Measurements from ENCODE around the gene SLC22A17.

The SLC22A17 gene

GRCh38 chr14:23399136-23399535, 46.4 kb upstream of the SLC22A17 start:
- H3K9me3 ChIP-seq (ENCODE audit: control insufficient read depth, low read length), result no peaks in the 10 kb centered on the region
- no peak overlapping the region for H3K4me2 ChIP-seq (ENCODE audit: low read length, poor library complexity, severe bottlenecking)
- DNase-seq, result no peak
- H3K4ac ChIP-seq (ENCODE audit: low read depth in 1 of 2, low read length in 2 of 2), result no peak overlapping the region
- no peak overlapping the region for H3K4me3 ChIP-seq (ENCODE audit: insufficient read depth in 1 of 2, low read depth in 1 of 2, low read length in 2 of 2)
- no peak overlapping the region for H4K91ac ChIP-seq (ENCODE audit: low read length)
- no peaks in the 10 kb centered on the region for H3K79me1 ChIP-seq (replicated peaks; ENCODE audit: low read length, poor library complexity, severe bottlenecking)
- H4K8ac ChIP-seq (ENCODE audit: low read length), result no peak overlapping the region
- no peak overlapping the region for H2BK15ac ChIP-seq (ENCODE audit: low read depth, poor library complexity, severe bottlenecking)
- no peak overlapping the region for H2AK5ac ChIP-seq (ENCODE audit: low read length, severe bottlenecking)
- H3K27ac ChIP-seq (ENCODE audit: low read length, poor library complexity, severe bottlenecking), result no peak overlapping the region
- H3K14ac ChIP-seq (ENCODE audit: low read length in 2 of 2), result no peak overlapping the region
- H3K4me1 ChIP-seq (ENCODE audit: control insufficient read depth, insufficient read depth, low read depth, low read length), result no peaks in the 10 kb centered on the region
- no peak overlapping the region for H2BK120ac ChIP-seq (ENCODE audit: low read depth, low read length)
- no peak overlapping the region for H3K23ac ChIP-seq (ENCODE audit: low read length in 2 of 2)
- H2BK5ac ChIP-seq (ENCODE audit: low read depth, low read length, poor library complexity, severe bottlenecking), result no peak overlapping the region
- no peak overlapping the region for H3K9ac ChIP-seq (ENCODE audit: low read length)
- no peak overlapping the region for H3K18ac ChIP-seq (ENCODE audit: low read depth in 1 of 2, low read length in 2 of 2)
- 93% methylated on average over 2 of the region's 3 CpGs for WGBS
- no peak overlapping the region for H2AFZ ChIP-seq (ENCODE audit: low read depth, low read length)
- no peaks in the 10 kb centered on the region for H3K36me3 ChIP-seq (ENCODE audit: control insufficient read depth in 1 of 2, insufficient read depth in 2 of 2, low read depth in 1 of 2, low read length in 2 of 2)
- peaks cover 22 to 46% of the 10 kb centered on the region in 2 experiments for H3K27me3 ChIP-seq (ENCODE audit: control insufficient read depth in 1 of 2, insufficient read depth in 1 of 2, low read length in 2 of 2)
- H2BK12ac ChIP-seq (ENCODE audit: low read length in 2 of 2), result no peak overlapping the region

GRCh38 chr14:23398348-23398747, 45.7 kb upstream of the SLC22A17 start:
- Histone ChIP-seq H3K4me2 (ENCODE audit: low read length, poor library complexity, severe bottlenecking) (no peak overlapping the region), H2AK5ac (ENCODE audit: low read length, severe bottlenecking) (no peak overlapping the region), H2AFZ (ENCODE audit: low read depth, low read length) (no peak overlapping the region)

GRCh38 chr14:23396781-23397407, 44.2 kb upstream of the SLC22A17 start:
- H3K9ac ChIP-seq (ENCODE audit: low read length), result no peak overlapping the region
- no peak for DNase-seq
- no peak overlapping the region for H3K18ac ChIP-seq (ENCODE audit: low read depth in 1 of 2, low read length in 2 of 2)
- no peaks in the 10 kb centered on the region for H3K36me3 ChIP-seq (ENCODE audit: control insufficient read depth in 1 of 2, insufficient read depth in 2 of 2, low read depth in 1 of 2, low read length in 2 of 2)
- H2AK5ac ChIP-seq (ENCODE audit: low read length, severe bottlenecking), result no peak overlapping the region
- no peak overlapping the region for H3K4ac ChIP-seq (ENCODE audit: low read depth in 1 of 2, low read length in 2 of 2)
- no peak overlapping the region for H3K14ac ChIP-seq (ENCODE audit: low read length in 2 of 2)
- H2BK15ac ChIP-seq (ENCODE audit: low read depth, poor library complexity, severe bottlenecking), result no peak overlapping the region
- H3K4me2 ChIP-seq (ENCODE audit: low read length, poor library complexity, severe bottlenecking), result no peak overlapping the region
- H3K27ac ChIP-seq (ENCODE audit: low read length, poor library complexity, severe bottlenecking), result no peak overlapping the region
- no peaks in the 10 kb centered on the region for H3K9me3 ChIP-seq (ENCODE audit: control insufficient read depth, low read length)
- no peak overlapping the region for H4K8ac ChIP-seq (ENCODE audit: low read length)
- no peak overlapping the region for H2BK5ac ChIP-seq (ENCODE audit: low read depth, low read length, poor library complexity, severe bottlenecking)
- no peak overlapping the region for H2BK12ac ChIP-seq (ENCODE audit: low read length in 2 of 2)
- no peak overlapping the region for H2AFZ ChIP-seq (ENCODE audit: low read depth, low read length)
- 93% methylated on average over 10 of the region's 10 CpGs for WGBS
- H3K4me3 ChIP-seq (ENCODE audit: insufficient read depth in 1 of 2, low read depth in 1 of 2, low read length in 2 of 2), result no peak overlapping the region
- no peak overlapping the region for H2BK120ac ChIP-seq (ENCODE audit: low read depth, low read length)
- H4K91ac ChIP-seq (ENCODE audit: low read length), result no peak overlapping the region
- H3K79me1 ChIP-seq (replicated peaks; ENCODE audit: low read length, poor library complexity, severe bottlenecking), result no peaks in the 10 kb centered on the region
- no peaks in the 10 kb centered on the region for H3K4me1 ChIP-seq (ENCODE audit: control insufficient read depth, insufficient read depth, low read depth, low read length)
- no peak overlapping the region for H3K23ac ChIP-seq (ENCODE audit: low read length in 2 of 2)
- H3K27me3 ChIP-seq (ENCODE audit: control insufficient read depth in 1 of 2, insufficient read depth in 1 of 2, low read length in 2 of 2), result peaks cover 26 to 46% of the 10 kb centered on the region in 2 experiments

More at GRCh38 chr14:23398348-23398747, 45.7 kb upstream of the SLC22A17 start:
- no peak overlapping the region for H3K4me3 ChIP-seq (ENCODE audit: insufficient read depth in 1 of 2, low read depth in 1 of 2, low read length in 2 of 2)
- WGBS, result 84% methylated on average over 4 of the region's 4 CpGs
- no peak overlapping the region for H4K91ac ChIP-seq (ENCODE audit: low read length)
- no peak overlapping the region for H3K23ac ChIP-seq (ENCODE audit: low read length in 2 of 2)
- no peaks in the 10 kb centered on the region for H3K4me1 ChIP-seq (ENCODE audit: control insufficient read depth, insufficient read depth, low read depth, low read length)
- no peak overlapping the region for H3K18ac ChIP-seq (ENCODE audit: low read depth in 1 of 2, low read length in 2 of 2)
- H2BK15ac ChIP-seq (ENCODE audit: low read depth, poor library complexity, severe bottlenecking), result no peak overlapping the region
- H3K27me3 ChIP-seq (ENCODE audit: control insufficient read depth in 1 of 2, insufficient read depth in 1 of 2, low read length in 2 of 2), result peaks cover 19 to 44% of the 10 kb centered on the region in 2 experiments
- DNase-seq, result no peak
- no peaks in the 10 kb centered on the region for H3K79me1 ChIP-seq (replicated peaks; ENCODE audit: low read length, poor library complexity, severe bottlenecking)
- H4K8ac ChIP-seq (ENCODE audit: low read length), result no peak overlapping the region
- H3K9ac ChIP-seq (ENCODE audit: low read length), result no peak overlapping the region
- H2BK120ac ChIP-seq (ENCODE audit: low read depth, low read length), result no peak overlapping the region
- H3K36me3 ChIP-seq (ENCODE audit: control insufficient read depth in 1 of 2, insufficient read depth in 2 of 2, low read depth in 1 of 2, low read length in 2 of 2), result no peaks in the 10 kb centered on the region
- no peak overlapping the region for H2BK12ac ChIP-seq (ENCODE audit: low read length in 2 of 2)
- no peak overlapping the region for H3K27ac ChIP-seq (ENCODE audit: low read length, poor library complexity, severe bottlenecking)
- no peak overlapping the region for H2BK5ac ChIP-seq (ENCODE audit: low read depth, low read length, poor library complexity, severe bottlenecking)
- no peak overlapping the region for H3K4ac ChIP-seq (ENCODE audit: low read depth in 1 of 2, low read length in 2 of 2)
- no peak overlapping the region for H3K14ac ChIP-seq (ENCODE audit: low read length in 2 of 2)
- H3K9me3 ChIP-seq (ENCODE audit: control insufficient read depth, low read length), result no peaks in the 10 kb centered on the region

GRCh38 chr14:23396126-23396525, 43.4 kb upstream of the SLC22A17 start:
- Histone ChIP-seq H3K4me2 (ENCODE audit: low read length, poor library complexity, severe bottlenecking) (no peak overlapping the region), H4K8ac (ENCODE audit: low read length) (no peak overlapping the region), H2BK5ac (ENCODE audit: low read depth, low read length, poor library complexity, severe bottlenecking) (no peak overlapping the region), H3K4me1 (ENCODE audit: control insufficient read depth, insufficient read depth, low read depth, low read length) (no peaks in the 10 kb centered on the region), H3K9me3 (ENCODE audit: control insufficient read depth, low read length) (no peaks in the 10 kb centered on the region), H2AK5ac (ENCODE audit: low read length, severe bottlenecking) (no peak overlapping the region), H3K4me3 (ENCODE audit: insufficient read depth in 1 of 2, low read depth in 1 of 2, low read length in 2 of 2) (no peak overlapping the region), H2BK12ac (ENCODE audit: low read length in 2 of 2) (no peak overlapping the region), H3K9ac (ENCODE audit: low read length) (no peak overlapping the region), H2AFZ (ENCODE audit: low read depth, low read length) (no peak overlapping the region), H3K79me1 (replicated peaks; ENCODE audit: low read length, poor library complexity, severe bottlenecking) (no peaks in the 10 kb centered on the region), H3K27me3 (ENCODE audit: control insufficient read depth in 1 of 2, insufficient read depth in 1 of 2, low read length in 2 of 2) (peaks cover 28 to 48% of the 10 kb centered on the region in 2 experiments), H3K14ac (ENCODE audit: low read length in 2 of 2) (no peak overlapping the region), H3K36me3 (ENCODE audit: control insufficient read depth in 1 of 2, insufficient read depth in 2 of 2, low read depth in 1 of 2, low read length in 2 of 2) (no peaks in the 10 kb centered on the region), H3K4ac (ENCODE audit: low read depth in 1 of 2, low read length in 2 of 2) (no peak overlapping the region), H3K18ac (ENCODE audit: low read depth in 1 of 2, low read length in 2 of 2) (no peak overlapping the region), H2BK120ac (ENCODE audit: low read depth, low read length) (no peak overlapping the region), H3K23ac (ENCODE audit: low read length in 2 of 2) (no peak overlapping the region), H3K27ac (ENCODE audit: low read length, poor library complexity, severe bottlenecking) (no peak overlapping the region), H4K91ac (ENCODE audit: low read length) (peak overlapping the region; percentile 27), H2BK15ac (ENCODE audit: low read depth, poor library complexity, severe bottlenecking) (no peak overlapping the region)
- WGBS, result 86% methylated on average over 10 of the region's 10 CpGs
- DNase-seq, result no peak

All from mesenchymal stem cell (in vitro differentiated cells and primary cell).